HG02870 (cell line): ENCODE measurements around the gene GPR89A.
"Not testable (repeated sequence)": the region's sequence is repeated elsewhere in the genome, so short reads cannot be mapped to it uniquely, and the experiment has no call there.

Experiments
- ATAC-seq: cut with Tn5 transposase; IDR thresholded peaks from one replicate; pipeline ENCODE4 v1.9.1; 2021; ENCODE audit warnings: mild to moderate bottlenecking, moderate library complexity; ENCODE audit not compliant: unreplicated experiment

Gene GPR89A

GRCh38 chr1:145607833-145608733, at the start of gene GPR89A:
GPR89A (plus strand) TSS chr1:145607988; CDS start chr1:145608134, 146 bp downstream.
- peak; percentile 98 for ATAC-seq

- ATAC-seq: not testable (repeated sequence)
These were observed 21.0 kb upstream of the GPR89A start for GRCh38 chr1:145586820-145587219.

- not testable (repeated sequence) for ATAC-seq
These were observed 17.0 kb upstream of the GPR89A start for GRCh38 chr1:145590806-145591205.

- ATAC-seq: not testable (repeated sequence)
These were observed 15.4 kb upstream of the GPR89A start for GRCh38 chr1:145592347-145592746.

DNA sequence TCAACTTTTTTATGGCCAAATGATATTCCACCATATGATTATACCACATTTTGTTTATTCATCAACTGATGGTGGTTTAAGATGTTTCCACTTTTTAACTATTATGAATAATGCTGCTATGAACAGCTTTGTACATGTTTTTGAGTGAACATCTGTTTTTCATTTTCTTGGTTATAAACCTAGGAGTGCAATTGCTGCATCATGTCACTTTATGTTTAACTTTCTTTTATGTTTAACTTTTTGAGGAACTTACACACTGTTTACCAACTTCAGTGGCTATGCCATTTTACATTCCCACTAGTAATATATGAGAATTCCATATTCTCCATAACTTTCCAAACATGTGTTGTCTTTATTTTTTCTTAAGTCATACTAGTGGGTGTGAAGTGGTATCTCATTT, 12.4 kb upstream of the GPR89A start:
- ATAC-seq: not testable (repeated sequence)

- ATAC-seq: not testable (repeated sequence)
These were observed 11.6 kb upstream of the GPR89A start for GRCh38 chr1:145596236-145596635.

DNA sequence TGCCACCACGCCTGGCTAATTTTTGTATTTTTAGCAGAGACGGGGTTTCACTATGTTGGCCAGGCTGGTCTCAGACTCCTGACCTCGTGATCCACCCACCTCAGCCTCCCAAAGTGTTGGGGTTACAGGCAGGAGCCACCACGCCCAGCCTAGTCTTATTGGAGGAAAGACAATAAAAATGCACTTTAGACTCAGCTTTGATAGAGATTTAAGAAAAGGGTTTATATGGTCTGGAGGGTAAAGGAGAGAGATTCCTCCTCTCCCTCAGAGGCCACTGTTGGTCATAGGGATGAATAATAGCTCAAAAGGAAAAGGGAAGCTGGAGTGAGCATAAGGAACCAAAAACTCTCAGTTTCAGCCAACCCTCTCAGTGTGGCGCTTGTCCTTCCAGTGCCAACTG, 8.4 kb upstream of the GPR89A start:
- ATAC-seq: not testable (repeated sequence)

DNA sequence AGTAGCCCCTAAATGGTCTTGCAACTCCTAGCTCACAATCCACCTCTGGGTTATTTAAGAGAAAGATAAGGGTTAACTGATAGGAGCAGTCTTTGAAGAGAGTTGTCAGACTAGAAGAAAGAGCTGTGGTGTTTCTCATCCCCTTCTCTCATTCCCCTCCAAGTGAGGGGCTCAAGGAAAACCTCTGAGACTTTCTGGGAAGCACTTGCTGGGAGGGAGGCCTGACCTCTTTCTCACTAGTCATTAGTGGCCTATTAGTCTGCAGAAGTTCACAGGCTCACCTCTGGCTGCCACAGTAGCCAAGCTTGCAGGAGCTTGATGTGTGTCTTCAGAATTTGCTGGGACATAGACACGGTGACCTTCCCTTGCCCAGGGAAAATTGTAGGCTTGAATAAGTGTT, 6.2 kb upstream of the GPR89A start:
- ATAC-seq: no peak

GRCh38 chr1:145606840-145607239, 948 bp upstream of the GPR89A start:
- ATAC-seq: not testable (repeated sequence)

- not testable (repeated sequence) for ATAC-seq
These were observed 499 bp upstream of the GPR89A start for GRCh38 chr1:145607289-145607688.

DNA sequence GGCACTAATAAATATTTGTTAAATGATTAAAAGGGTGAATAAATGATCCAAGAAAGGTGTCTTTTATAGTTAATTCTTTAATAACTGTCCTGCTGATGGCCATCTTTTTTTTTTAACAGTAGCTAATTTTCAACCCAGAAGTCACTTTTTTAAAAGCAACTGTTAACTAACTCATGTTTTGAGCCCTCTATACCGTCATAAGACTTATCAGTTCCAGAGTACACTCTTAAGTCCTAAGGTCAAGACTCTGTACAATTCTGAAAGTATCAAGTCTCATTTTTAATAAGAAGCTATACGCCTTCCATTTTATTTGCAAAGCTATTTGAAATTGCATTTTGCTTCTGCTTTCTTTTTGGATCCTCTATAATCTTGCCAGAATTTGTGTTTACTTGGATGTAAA, 3.0 kb downstream of the GPR89A start:
- not testable (repeated sequence) for ATAC-seq

- ATAC-seq: not testable (repeated sequence)
These were observed 12.3 kb downstream of the GPR89A start for GRCh38 chr1:145620073-145620472.

DNA sequence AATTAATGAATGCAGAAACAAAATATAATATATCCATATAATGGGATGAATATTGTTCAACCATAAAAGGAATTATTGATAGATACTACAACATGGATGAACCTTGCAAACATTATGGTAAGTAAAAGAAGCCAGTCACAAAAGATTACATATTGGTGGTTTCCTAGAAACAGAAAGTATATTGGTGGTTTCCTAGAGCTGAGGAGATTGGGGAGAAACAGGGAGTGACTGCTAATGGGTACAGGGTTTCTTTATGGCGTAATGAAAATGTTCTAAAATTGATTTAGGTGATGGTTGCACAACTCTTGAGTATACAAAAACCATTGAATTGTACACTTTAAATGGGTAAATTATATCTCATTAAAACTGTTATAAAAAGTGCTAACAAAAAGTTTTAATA, 14.4 kb downstream of the GPR89A start:
- not testable (repeated sequence) for ATAC-seq

DNA sequence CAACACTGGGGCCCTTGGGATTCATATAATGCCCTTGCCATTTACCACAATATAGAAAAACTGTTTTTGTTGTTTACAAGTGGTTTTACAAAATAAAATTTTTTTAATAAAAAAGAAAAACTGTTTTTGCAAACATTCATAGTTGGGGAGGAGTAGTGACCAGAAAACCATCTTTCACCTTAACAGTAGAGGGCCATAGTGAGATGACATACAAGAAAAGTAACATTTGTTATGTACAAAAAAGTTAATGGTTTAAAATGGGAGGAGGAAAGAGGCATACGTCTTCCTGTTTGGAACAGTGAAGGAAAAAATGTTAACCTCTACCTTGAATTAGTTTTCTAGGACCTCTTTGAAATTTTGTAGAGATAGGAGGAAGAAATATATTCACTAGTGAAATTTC, 28.4 kb downstream of the GPR89A start:
- ATAC-seq: not testable (repeated sequence)

DNA sequence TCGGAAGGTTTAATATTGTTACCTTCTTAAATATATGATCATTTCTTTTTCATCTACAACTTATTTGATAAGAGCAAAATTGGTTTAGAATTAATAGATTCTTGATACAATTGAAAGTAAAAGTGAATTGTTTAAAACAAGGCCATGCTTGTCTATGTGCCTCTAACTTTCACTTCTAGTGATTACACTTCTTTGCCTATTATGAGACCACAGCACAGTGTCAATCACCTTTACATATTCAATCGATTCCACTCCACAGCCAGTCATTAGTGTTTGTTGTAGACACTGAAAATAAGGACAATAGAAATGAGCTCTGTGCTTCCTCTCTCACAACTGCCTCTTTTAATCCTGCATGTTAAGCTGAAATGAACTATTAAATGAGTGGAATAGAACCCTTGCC, 34.1 kb downstream of the GPR89A start:
- not testable (repeated sequence) for ATAC-seq

GRCh38 chr1:145643990-145644389, 36.2 kb downstream of the GPR89A start:
- ATAC-seq: not testable (repeated sequence)

DNA sequence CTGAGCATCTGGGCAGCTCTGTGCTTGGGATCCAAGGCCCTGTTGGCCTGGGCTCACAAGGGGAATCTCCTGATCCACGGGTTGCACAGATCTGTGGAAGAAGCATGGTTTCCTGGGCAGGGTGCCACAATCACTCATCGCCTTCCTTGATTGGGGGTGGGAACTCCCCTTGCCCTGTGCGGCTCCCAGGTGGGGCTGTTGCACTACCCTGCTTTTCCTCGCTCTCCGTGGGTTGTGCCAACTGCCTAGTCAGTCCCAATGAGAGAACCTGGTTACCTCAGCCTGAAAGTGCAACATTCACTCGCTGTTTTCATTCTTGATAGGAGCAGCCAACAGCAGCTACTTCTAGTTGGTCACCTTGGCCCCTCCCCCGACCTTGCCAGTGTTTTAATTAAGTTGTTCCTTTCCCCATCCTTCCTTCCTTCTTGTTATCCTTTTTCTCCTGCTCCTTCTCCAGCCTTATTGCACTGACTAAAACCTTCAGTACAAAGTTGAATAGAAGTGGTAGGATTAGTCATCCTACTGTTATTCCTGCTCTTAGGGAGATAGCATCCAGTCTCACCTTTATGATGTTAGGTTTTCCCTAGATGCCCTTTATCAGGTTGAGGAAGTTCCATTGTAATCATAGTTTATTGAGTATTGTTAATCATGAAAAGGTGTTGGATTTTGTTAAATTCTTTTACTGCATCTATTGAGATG, 48.6 kb downstream of the GPR89A start:
- ATAC-seq: not testable (repeated sequence)

GRCh38 chr1:145662502-145662901, 54.7 kb downstream of the GPR89A start:
- ATAC-seq: not testable (repeated sequence)

- not testable (repeated sequence) for ATAC-seq
These were observed 57.2 kb downstream of the GPR89A start for GRCh38 chr1:145665015-145665414.

- ATAC-seq: not testable (repeated sequence)
These were observed 63.4 kb downstream of the GPR89A start for GRCh38 chr1:145670995-145671745.

GRCh38 chr1:145673217-145673616, 65.4 kb downstream of the GPR89A start:
- ATAC-seq: not testable (repeated sequence)
